ENCODE measurements around the gene AQP12B.

AQP12B gene

DNA sequence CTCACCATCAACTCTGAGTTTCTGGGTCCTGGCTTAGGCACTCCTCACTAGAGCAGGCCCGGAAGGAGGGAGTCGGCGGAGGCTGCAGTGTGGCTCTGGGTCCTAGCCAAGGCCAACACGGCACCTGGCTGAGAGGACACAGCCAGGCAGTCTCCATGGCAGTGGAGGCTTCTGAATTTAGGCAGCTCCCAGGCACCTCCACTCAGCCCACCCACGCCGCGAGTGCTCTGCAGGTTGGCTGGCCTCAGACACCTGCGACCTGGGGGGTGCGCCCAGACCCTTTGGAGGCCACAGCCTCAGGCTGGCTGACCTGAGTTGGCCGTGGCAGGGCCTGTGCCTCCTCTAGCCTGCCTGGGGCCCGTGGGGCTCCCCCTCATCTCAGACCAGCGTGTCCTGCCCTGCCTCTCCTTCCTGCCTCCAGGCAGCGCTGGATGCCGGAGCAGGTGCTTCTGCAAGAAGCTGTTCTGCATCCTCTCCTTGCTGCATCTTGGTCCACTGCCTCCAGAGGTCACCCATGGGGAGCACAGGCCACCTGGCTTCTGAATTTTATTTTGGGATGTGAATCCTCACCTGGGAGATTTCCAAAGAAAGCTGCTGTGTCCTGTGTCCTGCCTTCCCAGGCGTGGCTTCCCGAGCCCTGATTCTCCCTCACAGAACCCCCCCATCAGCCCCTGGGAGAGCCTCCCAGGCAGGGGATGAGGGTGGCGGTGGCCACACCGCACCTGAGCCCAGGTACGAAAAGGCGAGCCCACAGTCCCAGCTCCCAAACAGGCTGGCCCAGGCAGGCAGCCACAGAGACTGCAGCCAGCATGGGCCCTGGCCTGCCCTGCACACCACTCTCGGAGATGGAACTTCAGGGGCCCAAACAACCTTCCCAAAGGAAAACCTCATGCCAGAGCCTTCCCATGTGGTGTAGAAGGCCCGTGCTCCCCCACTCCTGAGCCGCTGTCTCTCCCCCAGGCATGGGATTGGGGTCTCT lies 32.4 kb upstream of the AQP12B start:
- no peaks in the 10 kb centered on the region for H3K9me3 ChIP-seq (ENCODE audit: insufficient read depth, low read length)
- H3K4me3 ChIP-seq (ENCODE audit: low read length) = no peak overlapping the region
- no peaks in the 10 kb centered on the region for H3K27me3 ChIP-seq (ENCODE audit: low read depth, low read length)
- H2AFZ ChIP-seq (ENCODE audit: low read depth, low read length) = no peak overlapping the region
- H3K4me1 ChIP-seq (ENCODE audit: low read length) = no peaks in the 10 kb centered on the region
- H3K27ac ChIP-seq (ENCODE audit: low read length) = no peak overlapping the region
- TF ChIP-seq, protein P1, sequence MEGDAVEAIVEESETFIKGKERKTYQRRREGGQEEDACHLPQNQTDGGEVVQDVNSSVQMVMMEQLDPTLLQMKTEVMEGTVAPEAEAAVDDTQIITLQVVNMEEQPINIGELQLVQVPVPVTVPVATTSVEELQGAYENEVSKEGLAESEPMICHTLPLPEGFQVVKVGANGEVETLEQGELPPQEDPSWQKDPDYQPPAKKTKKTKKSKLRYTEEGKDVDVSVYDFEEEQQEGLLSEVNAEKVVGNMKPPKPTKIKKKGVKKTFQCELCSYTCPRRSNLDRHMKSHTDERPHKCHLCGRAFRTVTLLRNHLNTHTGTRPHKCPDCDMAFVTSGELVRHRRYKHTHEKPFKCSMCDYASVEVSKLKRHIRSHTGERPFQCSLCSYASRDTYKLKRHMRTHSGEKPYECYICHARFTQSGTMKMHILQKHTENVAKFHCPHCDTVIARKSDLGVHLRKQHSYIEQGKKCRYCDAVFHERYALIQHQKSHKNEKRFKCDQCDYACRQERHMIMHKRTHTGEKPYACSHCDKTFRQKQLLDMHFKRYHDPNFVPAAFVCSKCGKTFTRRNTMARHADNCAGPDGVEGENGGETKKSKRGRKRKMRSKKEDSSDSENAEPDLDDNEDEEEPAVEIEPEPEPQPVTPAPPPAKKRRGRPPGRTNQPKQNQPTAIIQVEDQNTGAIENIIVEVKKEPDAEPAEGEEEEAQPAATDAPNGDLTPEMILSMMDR (IDR thresholded peaks at IDR 0.05; ENCODE audit: low read depth, low read length) = no peak
- no peak for TF ChIP-seq EZH2phosphoT487 (IDR thresholded peaks at IDR 0.05; ENCODE audit: low read depth)
- H3K4me2 ChIP-seq (ENCODE audit: low read length) = no peak overlapping the region
- H3K36me3 ChIP-seq (replicated peaks; ENCODE audit: low read depth, low read length) = no peaks in the 10 kb centered on the region
- H4K20me1 ChIP-seq (ENCODE audit: insufficient read depth, low read length) = no peaks in the 10 kb centered on the region
- no peak overlapping the region for H3K9ac ChIP-seq (ENCODE audit: low read length)
- no peaks in the 10 kb centered on the region for H3K79me2 ChIP-seq (ENCODE audit: low read length)

GRCh38 chr2:240713928-240714746 lies 31.5 kb upstream of the AQP12B start:
- no peaks in the 10 kb centered on the region for H3K79me2 ChIP-seq (ENCODE audit: low read length)
- H4K20me1 ChIP-seq (ENCODE audit: insufficient read depth, low read length) = no peaks in the 10 kb centered on the region
- no peak overlapping the region for H2AFZ ChIP-seq (ENCODE audit: low read depth, low read length)
- no peaks in the 10 kb centered on the region for H3K4me1 ChIP-seq (ENCODE audit: low read length)
- no peaks in the 10 kb centered on the region for H3K36me3 ChIP-seq (replicated peaks; ENCODE audit: low read depth, low read length)
- no peak overlapping the region for H3K4me2 ChIP-seq (ENCODE audit: low read length)
- no peaks in the 10 kb centered on the region for H3K9me3 ChIP-seq (ENCODE audit: insufficient read depth, low read length)
- no peak overlapping the region for H3K4me3 ChIP-seq (ENCODE audit: low read length)
- no peak overlapping the region for H3K27ac ChIP-seq (ENCODE audit: low read length)
- no peaks in the 10 kb centered on the region for H3K27me3 ChIP-seq (ENCODE audit: low read depth, low read length)
- TF ChIP-seq, protein P1 (IDR thresholded peaks at IDR 0.05; ENCODE audit: low read depth, low read length) = no peak
- no peak for TF ChIP-seq EZH2phosphoT487 (IDR thresholded peaks at IDR 0.05; ENCODE audit: low read depth)
- no peak overlapping the region for H3K9ac ChIP-seq (ENCODE audit: low read length)

DNA sequence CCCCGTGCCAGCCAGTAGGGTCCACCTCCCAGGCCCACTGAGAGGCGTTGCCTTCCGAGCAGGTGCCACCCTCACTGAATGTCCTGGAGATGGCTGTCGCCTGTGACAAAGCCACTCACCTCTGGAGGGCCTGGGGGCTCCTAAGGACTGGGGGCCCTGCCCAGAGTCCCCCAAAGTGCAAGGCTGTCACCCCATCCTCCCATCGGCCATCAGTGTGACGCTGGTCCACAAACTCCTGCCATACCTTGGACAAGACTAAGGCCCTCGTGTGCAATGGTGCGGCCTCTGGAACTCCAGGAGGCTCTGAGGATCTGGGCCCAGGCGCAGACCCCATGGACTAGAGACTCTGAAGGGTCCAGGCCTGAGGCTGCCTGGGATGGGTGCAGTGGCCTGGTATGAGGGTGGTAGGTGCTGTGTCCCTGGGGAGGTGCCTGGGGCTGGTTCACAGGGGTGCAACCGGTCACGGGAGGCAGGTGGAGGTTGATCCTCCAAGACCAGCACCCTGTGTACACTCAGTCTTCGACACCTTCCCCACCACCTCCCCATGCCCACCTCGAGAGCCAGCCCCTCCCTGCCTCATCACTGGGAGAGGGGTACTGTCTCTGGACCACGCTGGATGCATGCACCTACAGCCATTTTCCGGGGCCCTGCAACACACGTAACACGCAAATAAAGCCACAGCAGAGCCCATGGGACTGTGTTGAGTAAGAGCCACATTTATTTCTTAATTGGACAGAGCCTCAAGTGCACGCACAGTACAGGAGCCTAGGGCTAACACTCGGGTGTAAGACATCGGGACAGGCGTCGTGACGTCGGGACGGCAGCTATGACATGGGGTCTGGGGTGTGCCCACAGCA lies 30.6 kb upstream of the AQP12B start:
- Histone ChIP-seq H3K27ac (ENCODE audit: low read length) (no peak overlapping the region), H3K4me3 (ENCODE audit: low read length) (no peak overlapping the region), H4K20me1 (ENCODE audit: insufficient read depth, low read length) (no peaks in the 10 kb centered on the region), H3K36me3 (replicated peaks; ENCODE audit: low read depth, low read length) (no peaks in the 10 kb centered on the region), H2AFZ (ENCODE audit: low read depth, low read length) (no peak overlapping the region), H3K27me3 (ENCODE audit: low read depth, low read length) (no peaks in the 10 kb centered on the region), H3K79me2 (ENCODE audit: low read length) (no peaks in the 10 kb centered on the region), H3K9ac (ENCODE audit: low read length) (no peak overlapping the region), H3K9me3 (ENCODE audit: insufficient read depth, low read length) (no peaks in the 10 kb centered on the region), H3K4me2 (ENCODE audit: low read length) (no peak overlapping the region), H3K4me1 (ENCODE audit: low read length) (no peaks in the 10 kb centered on the region)
- TF ChIP-seq, protein P1 (IDR thresholded peaks at IDR 0.05; ENCODE audit: low read depth, low read length) = no peak
- TF ChIP-seq EZH2phosphoT487 (IDR thresholded peaks at IDR 0.05; ENCODE audit: low read depth) = no peak

Measured in OCI-LY3 (cell line).